ENCODE data around the gene SHCBP1L. TPM values are rescaled to one million over a fixed set of nuclear protein-coding genes. Genes with fewer than 3 reads are reported as not detected.
A peak's percentile ranks its signal among the peaks of the same experiment; 100 is the strongest.

Gene SHCBP1L
- total and polyA plus RNA-seq, 9 of the 15 experiments (the other 6 are each of a cell fraction or from before 2014, with no cell fraction given) = not detected

GRCh38 chr1:182888736-182889531 is 64.0 kb downstream of the SHCBP1L start (continued):
- TF ChIP-seq THAP12 (CRISPR knock-in tag; IDR thresholded peaks at IDR 0.05) = no peak
- no peak for TF ChIP-seq PREB (CRISPR knock-in tag; IDR thresholded peaks at IDR 0.05)
- no peak for TF ChIP-seq SP2 (IDR thresholded peaks at IDR 0.05; ENCODE audit: extremely low read depth, low read depth, low read length, poor library complexity, severe bottlenecking)
- no peak for TF ChIP-seq NELFE (IDR thresholded peaks at IDR 0.05; ENCODE audit: insufficient read depth, insufficient read length)
- no peak for TF ChIP-seq DNMT1 (IDR thresholded peaks at IDR 0.05)
- TF ChIP-seq NR4A1 (CRISPR knock-in tag; IDR thresholded peaks at IDR 0.05) = no peak
- TF ChIP-seq NR4A1 (tag; IDR thresholded peaks at IDR 0.05) = no peak
- no peak for TF ChIP-seq MAFF (IDR thresholded peaks at IDR 0.05; ENCODE audit: low read length)
- TF ChIP-seq MYNN (IDR thresholded peaks at IDR 0.05) = peak; percentile 34; the same call in 1 of the 2 replicates
- TF ChIP-seq MYNN (CRISPR knock-in tag; IDR thresholded peaks at IDR 0.05) = no peak
- TF ChIP-seq RBM15 (IDR thresholded peaks at IDR 0.05; ENCODE audit: insufficient read depth, low read length) = no peak
- TF ChIP-seq PATZ1 (CRISPR knock-in tag; IDR thresholded peaks at IDR 0.05; ENCODE audit: borderline replicate concordance) = no peak
- TF ChIP-seq POLR2H (tag; IDR thresholded peaks at IDR 0.05; ENCODE audit: low read depth) = peak; percentile 8; the same call in 1 of the 2 replicates
- no peak for TF ChIP-seq ZBTB34 (CRISPR knock-in tag; IDR thresholded peaks at IDR 0.05)
- TF ChIP-seq ZNF134 (CRISPR knock-in tag; conservative IDR thresholded peaks at IDR 0.05) = no peak
- no peak for TF ChIP-seq CC2D1A (IDR thresholded peaks at IDR 0.05)
- no peak for TF ChIP-seq KDM1A (IDR thresholded peaks at IDR 0.05)
- no peak for TF ChIP-seq VEZF1 (CRISPR knock-in tag; IDR thresholded peaks at IDR 0.05)
- no peak for TF ChIP-seq RB1 (IDR thresholded peaks at IDR 0.05; ENCODE audit: low read depth)
- peak in 1 of 2 experiments; percentile 35; a peak in 1 of 4 replicates for TF ChIP-seq SIN3A (IDR thresholded peaks at IDR 0.05; ENCODE audit: borderline replicate concordance in 2 of 2, control insufficient read depth in 1 of 2, low read depth in 2 of 2, low read length in 2 of 2)

Measured in K562 (cell line).